Renal cortical epithelial cell (primary cell): ENCODE results near the gene C20orf144. TPM values are rescaled to one million over a fixed set of nuclear protein-coding genes. Genes with fewer than 3 reads are reported as not detected.
"Not testable (repeated sequence)": the region's sequence is repeated elsewhere in the genome, so short reads cannot be mapped to it uniquely, and the experiment has no call there.

Experiments used
- DNase-seq: peaks from one replicate; pipeline ENCODE4 v3.0.0-alpha.2; 2011; ENCODE audit warnings: low read depth
- total RNA-seq: library from RNA; depleted of rRNA; stranded (reverse); fragments of >200 nt; gene quantifications from 2 replicates; pipeline ENCODE4 v1.2.3, GENCODE V29; 2014

Gene C20orf144
- 0.35 TPM in 1 of 2 replicates, not detected in the other for total RNA-seq

DNA sequence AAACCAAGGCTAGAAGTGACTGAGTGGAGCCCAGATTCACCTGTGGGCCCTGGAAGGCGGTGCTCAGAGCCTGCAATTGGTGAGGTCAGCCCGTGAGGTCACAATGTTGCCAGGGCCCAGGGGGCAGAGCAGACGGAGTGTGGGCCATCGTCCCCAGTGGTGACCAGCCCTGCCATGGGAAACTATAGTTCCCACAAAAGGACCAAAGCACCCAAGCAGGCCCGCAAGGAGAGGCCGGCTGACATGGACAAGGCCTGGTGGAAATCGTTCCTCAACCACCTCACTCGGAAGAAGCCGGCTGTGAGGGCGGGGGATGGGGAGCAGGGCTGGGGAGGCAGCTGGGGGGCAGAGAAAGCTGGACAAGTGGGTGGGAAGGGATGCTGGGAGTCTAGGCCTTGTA is at the start of gene C20orf144:
TSS of gene C20orf144 (plus strand) at position 156 of the 400 bp plus-strand sequence. CDS start at position 175, 19 bp downstream.
- no peak for DNase-seq

DNA sequence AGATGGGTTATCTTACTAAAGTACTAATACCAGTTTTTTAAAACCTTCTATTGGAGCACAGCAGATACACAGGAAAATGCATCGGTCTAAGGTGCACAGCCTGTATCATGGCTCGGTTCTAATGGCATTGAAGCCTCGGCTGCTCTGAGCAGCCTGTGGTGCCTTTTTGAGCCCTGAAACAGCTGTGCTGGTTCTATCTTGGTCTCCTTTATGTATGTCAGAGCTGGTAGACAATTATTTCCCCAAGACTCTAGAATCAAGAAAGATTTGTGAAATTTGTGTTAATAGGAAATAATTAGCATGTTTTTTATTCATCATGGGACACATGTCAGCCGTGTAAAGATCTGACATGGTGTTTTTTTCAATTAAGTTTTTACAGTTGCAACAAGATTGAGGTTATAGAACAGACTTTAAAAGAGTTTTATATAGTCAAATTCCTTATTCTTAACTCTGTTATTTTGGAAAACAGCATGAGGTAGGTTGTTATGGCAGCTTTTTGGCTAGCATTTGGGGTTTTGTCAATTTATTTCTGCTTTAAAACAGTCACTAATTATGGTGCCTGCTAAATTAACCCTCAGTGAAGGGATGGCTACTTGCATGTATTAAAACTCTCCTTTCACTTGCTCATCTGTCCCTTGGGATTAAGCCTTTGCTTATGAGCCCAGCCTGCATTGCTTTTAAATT is 40.3 kb upstream of the C20orf144 start:
- DNase-seq, result no peak

DNA sequence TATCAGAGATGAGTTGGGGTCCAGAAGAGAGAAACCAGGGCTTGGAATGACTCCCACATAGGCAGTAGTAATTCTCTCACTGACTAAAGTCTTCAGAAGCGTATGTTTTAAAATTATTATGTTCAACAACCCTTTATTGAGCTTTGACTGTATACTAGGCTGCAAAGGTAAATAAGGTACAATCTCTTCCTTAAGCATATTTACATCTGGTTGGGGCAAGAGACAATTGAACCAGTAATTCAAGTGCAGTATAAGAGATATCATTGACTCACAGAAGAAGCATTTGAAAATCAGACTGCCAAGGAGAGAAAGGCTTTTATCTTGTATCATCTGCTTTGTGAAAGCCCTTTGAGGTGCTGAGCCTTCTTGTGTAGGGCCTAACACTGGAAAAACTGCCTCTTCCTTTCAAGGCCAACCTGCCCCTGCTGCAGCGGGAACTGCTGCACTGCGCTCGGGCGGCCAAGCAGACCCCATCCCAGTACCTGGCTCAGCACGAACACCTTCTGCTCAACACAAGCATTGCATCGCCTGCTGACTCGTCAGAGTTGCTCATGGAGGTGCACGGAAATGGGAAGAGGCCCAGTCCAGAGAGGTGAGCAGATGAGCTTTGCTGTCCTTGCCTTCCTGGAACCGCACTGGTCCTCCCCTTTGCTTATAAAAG is 39.3 kb upstream of the C20orf144 start:
- DNase-seq, result no peak

DNA sequence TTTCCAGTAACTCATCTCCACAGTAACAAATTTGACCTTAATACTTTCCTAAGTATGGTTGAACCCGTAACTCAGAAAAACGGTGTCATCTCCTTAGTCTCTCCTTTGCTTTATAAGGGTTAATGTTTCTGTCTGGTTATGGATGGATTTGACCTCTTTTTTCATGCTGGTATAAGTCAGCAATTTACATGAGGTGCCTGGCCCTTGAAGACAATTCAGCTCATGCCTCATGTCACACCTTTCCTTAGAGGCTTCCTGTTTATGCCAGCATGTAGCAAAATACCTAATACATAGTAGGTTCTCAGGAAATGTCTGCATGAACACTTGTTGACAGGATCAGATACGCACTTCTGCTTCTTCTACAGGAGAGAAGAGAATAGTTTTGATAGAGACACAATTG is 37.7 kb upstream of the C20orf144 start:
- no peak for DNase-seq

DNA sequence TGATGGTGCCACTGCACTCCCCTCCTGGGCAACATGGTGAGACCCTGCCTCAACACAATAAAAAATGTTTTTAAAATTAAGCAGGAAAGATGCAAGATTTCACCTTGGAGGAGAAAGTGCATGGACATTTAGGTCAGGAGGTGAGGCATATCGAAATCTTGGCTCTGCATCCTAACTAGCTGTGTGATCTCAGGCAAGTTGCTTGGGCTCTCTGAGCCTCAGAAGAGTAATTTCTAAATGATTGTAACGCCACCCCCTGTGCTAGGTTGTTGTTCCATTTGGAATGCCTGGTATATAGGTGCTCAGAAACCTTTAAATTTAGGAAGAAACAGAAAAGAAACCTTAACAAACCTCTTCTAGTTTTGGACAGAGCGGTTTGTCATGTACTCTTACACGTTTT is 35.9 kb upstream of the C20orf144 start:
- no peak for DNase-seq

DNA sequence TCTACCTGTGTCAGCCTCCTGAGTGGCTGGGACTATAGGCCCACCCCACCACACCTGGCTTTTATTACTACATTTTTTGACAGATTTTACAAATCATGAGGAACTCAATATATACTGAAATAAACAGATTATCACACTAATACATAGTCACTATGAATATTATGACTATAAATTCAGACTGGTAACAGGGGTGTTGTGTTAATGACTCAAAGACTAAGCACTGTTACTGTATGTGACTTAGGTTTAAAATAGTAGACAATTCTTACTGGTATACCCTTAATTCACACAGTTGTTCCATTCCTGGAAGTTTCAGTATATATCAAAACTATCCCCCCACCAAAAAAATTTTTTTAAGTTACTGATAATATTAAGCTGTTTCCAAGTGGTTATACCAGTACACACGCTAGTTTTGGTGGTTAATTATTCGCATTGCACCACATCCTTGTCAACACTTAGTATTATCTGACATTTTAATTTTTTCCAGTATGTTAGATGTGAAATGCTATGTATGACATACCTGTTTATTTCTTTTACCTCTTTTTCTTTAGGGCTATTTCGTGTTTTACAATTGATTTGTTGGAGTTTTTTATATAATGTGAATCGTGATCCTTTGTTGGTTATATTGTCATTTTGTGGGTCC is 34.4 kb upstream of the C20orf144 start:
- no peak for DNase-seq

DNA sequence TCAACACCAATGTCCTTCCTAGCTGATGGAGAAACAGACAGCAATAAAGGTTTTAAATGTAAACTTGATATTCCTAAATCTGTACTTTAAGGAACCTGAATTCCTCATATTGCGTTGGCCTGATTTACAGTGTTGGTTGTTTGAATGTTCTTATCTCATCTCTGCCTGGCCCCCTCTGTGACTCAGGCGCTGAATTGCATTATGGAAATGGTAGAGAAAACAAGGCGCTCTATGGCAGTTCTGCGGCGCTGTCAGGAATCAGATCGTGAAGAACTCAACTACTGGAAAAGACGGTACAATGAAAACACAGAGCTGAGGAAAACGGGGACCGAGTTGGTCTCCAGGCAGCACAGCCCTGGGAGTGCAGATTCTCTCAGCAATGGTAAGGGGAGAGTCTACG is 32.6 kb upstream of the C20orf144 start:
- no peak for DNase-seq

DNA sequence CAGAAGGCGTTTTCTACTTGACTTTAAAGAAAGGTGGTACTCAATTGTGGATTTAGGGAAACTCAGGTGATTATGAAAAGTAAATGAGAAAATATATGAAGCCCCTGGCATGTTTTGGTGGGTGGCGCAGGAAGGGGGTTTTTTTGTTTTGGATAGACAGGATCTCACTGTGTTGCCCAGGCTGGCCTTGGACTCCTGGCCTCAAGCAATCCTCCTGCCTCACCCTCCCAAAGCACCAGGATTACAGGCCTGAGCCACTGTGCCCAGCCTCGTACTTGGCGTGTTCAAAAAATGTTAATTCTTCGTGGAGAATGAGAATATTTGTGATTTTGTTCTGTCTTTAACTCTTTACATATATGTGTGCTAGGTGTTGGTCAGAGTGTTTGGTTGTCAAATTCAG is 32.1 kb upstream of the C20orf144 start:
- no peak for DNase-seq

DNA sequence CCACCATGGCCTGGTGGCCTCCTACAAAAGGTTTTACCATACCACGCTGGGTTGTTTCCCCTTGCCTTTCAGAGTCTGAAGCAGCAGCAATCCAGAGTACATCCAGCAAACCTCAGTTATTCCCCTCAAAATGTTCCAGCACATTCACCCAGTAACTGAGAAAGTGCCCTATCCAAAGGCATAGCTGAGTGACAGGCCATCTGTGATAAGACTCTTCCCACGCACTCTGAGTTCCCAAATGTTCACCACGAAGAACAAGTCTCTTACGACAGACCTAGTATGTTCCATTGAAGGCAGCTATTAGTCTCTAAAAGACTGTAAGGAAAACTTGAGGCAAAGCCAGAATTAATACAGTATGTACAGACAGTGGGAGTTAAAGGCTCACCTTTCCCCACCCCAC is 31.6 kb upstream of the C20orf144 start:
- DNase-seq, result no peak

DNA sequence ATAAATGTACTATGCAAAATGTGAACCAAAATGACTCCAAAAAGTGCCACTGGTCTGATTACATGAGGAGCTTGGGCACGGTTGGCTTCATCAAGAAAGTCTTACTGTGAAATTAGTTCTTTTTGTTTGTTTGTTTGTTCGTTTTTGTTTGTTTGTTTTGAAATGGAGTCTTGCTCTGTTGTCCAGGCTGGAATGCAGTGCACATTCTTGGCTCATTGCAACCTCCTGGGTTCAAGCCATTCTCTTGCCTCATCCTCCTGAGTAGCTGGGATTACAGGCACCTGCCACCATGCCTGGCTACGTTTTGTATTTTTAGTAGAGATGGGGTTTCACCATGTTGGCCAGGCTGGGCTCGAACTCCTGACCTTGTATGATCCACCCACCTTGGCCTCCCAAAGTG is 30.2 kb upstream of the C20orf144 start:
- DNase-seq, result not testable (repeated sequence)

DNA sequence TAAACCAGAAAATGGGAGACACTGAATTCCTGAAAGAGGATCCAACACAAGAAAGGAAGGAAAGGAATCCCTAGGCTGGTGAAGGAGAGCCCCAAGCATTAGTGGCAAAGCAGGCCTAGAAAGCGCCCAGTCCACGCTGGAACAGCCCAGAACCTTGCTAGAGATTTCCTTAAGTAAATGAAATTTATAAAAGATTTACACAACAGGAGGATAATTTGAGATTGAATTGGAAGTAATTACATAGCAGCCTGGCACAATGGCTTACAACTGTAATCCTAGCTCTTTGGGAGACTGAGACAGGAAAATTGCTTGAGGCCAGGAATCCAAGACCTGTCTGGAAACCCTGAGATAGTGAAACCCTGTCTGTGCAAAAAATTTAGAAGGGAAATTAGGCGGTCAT is 26.8 kb upstream of the C20orf144 start:
- no peak for DNase-seq

DNA sequence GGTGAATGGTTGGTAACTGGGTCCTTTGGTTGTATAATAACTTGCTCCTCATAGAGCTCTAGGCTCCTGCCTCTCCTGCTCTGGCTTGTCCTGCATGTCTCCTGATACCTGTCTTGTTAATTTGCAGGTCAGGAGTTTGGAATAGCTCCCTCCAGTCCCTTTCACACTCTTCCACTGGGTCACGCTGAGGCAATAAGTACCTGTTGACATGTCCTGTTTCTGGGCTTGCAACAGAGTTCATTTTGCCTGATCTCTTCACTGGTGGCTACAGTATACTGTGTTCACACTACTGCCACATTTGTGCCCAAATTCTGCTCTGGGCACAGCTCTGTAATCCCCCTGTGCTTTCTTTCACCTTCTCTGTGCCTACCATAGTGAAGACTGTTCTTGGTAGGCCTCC is 25.4 kb upstream of the C20orf144 start:
- DNase-seq, result no peak

DNA sequence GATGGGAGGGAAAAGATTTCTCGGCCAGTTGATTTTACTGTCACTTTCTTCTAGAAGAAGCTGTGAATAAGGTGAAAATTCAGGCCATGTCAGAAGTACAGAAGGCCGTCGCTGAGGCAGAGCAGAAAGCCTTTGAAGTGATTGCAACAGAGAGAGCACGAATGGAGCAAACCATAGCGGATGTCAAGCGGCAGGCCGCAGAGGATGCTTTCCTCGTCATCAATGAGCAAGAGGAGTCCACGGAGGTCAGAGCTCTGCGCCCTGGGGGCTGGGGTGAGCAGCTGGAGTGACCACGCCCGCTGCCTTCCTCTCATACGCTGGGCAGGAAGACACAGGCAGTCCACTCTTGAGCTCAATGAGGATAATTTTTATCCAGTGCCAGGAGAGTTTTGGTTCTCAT is 21.8 kb upstream of the C20orf144 start:
- DNase-seq, result no peak

DNA sequence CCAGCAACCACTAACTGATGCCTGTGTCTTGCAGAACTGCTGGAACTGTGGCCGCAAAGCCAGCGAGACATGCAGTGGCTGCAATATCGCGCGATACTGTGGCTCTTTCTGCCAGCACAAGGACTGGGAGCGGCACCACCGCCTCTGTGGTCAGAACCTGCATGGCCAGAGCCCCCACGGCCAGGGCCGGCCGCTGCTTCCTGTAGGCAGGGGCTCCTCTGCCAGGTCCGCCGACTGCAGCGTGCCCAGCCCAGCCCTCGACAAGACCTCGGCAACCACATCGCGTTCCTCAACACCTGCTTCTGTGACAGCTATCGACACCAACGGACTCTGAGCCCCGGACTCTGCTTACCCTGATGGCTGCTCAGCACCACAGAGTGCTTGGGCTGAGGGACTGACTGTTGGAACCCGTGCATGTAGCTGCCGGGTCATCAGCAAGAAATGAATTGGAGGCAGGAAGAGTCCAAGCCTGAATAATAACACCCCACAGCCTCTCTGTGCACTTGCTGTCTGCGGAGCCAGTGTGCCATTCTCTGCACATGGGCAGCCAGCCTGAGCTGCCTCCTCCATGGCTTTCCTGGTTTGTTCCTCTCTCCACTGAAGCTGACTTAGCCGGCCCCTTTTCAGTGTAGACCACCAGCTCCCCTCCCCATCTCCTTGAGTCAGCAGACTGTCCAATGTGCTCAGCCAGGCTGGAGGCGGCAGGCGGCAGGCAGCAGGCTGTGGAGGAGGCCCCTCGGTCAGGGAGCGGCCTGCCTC is 17.6 kb upstream of the C20orf144 start:
- no peak for DNase-seq

DNA sequence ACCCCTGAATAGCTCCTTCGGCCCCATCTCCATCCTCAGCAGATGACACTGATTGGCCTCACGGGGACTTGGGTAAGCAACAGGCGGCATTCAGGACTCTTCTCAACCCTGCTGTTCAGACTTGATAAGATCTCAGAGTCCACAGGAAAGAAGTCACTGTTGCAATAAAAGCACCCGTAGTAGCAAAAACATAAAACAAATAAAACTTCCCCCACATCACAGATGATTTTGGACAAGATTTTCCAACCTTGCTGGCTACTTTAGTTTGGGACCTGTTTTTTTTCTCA is 17.1 kb upstream of the C20orf144 start:
- DNase-seq, result no peak

DNA sequence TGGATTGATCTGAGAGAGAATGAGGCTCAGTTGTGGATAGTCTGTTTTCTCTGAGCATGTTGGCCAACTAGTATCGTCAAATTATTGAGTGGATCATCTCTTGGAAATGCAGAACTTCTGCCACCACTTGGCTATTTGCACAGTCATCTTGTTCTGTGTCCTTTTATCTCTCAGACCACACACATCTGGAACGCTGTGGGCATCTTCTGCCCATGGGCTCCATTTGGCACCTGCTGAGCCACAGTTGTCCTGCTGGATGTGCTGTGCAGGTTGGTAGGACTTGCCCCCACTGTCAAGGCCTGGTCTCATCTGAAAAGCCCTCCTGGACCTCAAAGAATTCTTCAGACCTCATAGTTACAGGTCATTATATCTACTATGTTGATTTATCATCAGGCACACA is 16.7 kb upstream of the C20orf144 start:
- DNase-seq, result no peak

DNA sequence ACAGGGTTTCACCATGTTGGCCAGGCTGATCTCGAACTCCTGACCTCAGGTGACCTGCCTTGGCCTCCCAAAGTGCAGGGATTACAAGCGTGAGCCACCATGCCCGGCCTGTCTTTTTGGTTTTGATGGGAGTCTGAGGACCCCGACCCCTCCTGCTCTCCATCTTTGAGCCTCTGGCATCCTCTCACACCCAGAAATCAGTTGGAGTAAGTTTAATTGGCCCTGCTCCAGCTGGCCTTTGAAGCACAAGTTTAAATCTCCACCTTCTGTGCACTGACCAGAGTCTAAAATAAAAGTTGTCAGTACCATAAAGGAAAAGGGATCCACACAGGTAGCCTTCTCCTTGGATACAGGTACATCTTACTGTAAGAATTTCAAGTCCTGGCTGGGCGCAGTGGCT is 15.9 kb upstream of the C20orf144 start:
- no peak for DNase-seq

DNA sequence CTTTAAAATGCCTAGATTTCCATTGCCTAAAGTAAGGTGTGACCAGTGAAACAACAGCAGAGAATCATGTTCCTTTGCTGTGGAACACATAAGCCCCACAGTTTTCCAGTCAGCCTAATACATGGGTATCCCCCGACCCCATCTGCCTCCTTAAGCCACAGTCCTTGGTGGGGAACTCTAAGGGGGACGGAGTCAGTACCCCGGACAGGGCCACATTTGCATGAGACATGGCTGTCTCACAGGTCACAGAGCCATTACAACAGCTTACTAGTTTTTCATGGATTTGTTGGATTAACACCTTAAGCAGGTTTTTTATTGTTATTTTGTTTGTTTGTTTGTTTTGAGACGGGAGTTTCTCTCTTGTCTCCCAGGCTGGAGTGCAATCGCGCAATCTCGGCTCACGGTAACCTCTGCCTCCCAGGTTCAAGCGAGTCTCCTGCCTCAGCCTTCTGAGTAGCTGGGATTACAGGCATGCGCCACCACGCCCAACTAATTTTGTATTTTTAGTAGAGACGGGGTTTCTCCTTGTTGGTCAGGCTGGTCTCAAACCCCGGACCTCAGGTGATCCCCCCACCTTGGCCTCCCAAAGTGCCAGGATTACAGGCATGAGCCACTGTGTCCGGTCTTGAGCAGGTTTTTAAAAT is 15.0 kb upstream of the C20orf144 start:
- not testable (repeated sequence) for DNase-seq

DNA sequence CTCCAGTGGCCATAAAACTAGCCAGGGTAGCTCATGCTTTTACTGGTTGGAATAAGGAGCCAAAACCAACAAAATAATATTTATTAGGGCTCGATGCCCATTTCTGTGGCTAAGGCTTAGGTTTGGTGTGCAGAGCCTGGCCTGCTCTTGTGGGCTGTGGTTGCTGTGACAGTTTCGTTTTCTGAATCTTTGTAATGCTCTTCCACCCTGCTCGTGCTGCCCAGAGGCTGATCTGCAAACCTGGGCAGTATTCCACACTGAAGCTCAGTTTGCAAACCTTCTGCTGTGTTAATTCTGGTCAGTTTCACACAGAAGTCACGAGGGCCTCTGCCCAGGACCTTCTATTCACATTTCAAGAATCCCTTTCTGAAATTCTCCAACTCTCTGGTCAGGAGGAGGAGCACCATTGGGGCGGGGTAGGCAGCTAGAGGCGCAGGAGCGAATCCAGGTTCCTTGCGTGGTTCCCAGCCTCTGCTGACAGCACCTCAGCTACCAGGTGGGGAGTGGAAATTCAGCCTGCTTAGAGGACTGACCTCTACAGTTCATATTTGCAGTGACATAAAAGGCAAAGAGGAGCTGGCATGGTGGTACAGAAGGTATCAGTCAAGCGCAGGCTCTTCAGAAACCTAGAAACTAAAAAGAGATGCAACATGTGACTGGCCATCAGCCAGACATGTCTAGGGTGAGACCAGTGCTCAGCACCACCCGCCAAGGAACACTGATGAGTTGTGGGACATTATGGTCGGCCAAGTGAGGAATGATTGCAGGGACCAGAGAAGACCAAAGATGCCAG is 14.3 kb upstream of the C20orf144 start:
- DNase-seq, result no peak

DNA sequence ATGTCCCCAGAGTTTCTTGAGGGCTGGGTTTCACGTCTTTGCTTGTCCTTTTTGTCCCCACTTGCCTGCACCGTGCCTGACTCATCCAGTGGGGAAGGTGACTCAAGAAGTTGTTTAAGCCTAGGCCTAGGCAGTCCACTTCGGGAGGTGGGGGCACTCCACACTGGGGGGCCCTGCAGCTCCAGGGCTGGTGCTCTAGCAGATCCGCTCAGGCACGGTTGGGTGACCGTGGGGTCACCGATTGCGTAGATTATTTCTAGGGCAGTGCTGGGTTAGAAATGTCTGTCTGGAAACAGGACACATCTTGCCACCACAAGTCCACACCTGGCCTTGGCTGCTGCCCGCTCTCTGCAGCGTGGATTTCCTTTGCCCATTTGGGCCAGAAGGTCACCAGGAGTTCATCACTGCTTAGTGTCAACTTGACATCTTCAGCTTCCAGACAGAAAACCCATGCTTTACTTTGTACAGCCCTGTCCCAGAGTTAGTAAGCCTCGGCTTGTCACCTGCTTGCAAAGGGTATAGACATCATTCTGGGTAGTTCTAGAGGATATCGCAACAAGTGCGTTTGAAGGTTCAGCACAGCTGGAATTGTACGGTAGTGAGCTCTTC is 13.6 kb upstream of the C20orf144 start:
- no peak for DNase-seq

DNA sequence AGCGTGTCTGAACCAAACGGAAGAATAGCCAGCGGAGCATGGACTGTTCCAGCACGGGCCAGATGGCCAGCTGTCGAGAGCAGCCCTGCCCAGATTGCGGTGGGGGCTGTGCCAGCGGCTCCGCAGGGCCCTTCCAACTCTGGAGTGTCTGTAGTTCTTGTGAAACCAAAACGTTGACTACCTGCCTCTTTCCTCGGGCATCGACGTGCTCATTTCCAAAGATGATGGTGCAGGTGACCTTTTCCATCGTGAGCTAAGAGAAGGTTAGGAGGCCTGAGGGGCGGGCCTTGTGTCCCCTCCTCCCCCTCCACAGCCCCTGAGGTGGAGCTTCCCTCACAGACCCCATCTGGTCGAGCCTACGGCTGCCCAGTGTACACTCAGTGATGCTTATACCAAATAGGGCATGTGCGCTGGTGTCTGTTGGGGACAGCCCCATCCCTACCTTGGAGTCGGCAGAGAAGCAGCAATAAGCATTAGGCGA is 12.9 kb upstream of the C20orf144 start:
- no peak for DNase-seq
